GM12873 (cell line): ENCODE data around the gene AXL.

Experiments
- CTCF ChIP-seq: IDR thresholded peaks from 2 replicates; pipeline ENCODE4 v1.5.1; 2012; ENCODE audit warnings: low read depth, mild to moderate bottlenecking, moderate library complexity, low read length, control low read depth; ENCODE audit not compliant: insufficient read depth; ENCODE audit errors: missing control alignments

Gene AXL

GRCh38 chr19:41218249-41218614, 791 bp upstream of the AXL start:
- TF ChIP-seq CTCF: no peak

- TF ChIP-seq CTCF: no peak
These were observed 1.0 kb downstream of the AXL start for GRCh38 chr19:41219924-41220567.

DNA sequence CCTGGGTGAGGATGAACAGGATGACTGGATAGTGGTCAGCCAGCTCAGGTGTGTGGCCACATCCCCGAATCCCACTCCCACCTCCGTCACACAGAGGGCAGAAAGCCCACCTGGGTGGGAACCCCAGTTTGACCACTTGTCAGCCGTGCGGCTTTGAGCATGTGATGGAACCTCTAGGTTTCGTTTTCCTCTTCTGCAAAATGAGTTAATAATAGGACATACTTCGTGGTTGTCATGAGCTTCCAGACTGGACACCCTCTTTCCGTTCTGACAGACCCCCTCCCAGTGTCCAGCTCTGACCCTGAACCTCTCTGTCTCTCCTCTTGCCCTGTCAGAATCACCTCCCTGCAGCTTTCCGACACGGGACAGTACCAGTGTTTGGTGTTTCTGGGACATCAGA, 1.8 kb downstream of the AXL start:
- TF ChIP-seq CTCF: no peak

- TF ChIP-seq CTCF: no peak
These were observed 2.6 kb downstream of the AXL start for GRCh38 chr19:41221514-41222205.

GRCh38 chr19:41222240-41222639, 3.2 kb downstream of the AXL start:
- no peak for TF ChIP-seq CTCF

DNA sequence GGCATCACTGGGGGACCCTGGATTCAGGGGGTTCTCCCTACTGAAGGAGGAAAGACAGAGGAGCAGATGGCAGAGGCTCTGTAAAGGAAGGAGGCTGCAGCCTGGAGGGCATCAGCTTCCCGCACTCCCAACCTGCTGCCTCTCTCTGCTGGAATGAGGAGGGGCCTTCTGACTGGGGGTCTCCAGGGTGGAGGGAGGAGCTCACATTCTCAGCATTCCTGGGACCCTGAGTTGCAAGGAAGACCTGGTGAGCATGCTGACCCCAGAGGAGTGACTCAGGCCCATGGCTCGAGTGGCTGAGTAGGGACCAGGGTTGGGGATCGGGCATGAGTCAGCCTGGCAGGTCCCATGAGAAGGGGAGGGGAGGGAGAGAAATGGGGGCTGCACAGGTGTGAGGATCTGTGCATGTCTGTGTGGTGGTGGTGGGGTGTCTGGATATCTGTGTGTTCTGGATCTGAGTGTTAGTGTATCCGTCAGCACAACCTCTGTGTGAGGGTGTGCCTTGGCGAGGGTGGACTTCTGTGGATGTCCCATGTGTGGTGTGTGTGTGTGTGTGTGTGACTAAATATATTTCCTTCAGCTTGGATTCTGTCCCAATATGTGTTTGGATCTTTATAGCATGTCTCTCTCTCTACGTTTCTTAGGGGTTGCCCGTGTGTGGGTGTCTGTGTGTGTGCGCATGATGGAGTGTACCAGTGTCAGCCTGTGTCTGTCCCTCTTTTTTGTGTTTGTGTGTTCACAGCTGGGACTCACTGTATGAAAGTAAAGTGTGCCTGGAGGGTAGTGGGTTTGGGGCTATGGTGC, 4.6 kb downstream of the AXL start:
- no peak for TF ChIP-seq CTCF

- no peak for TF ChIP-seq CTCF
These were observed 5.6 kb downstream of the AXL start for GRCh38 chr19:41224632-41225031.
